Parathyroid adenoma (tissue), 2 donors: ENCODE data around the gene ITGB3.

Experiments
- H2AFZ ChIP-seq: fragments of 300-600 bp; sonication (generic); one replicate; pipeline ENCODE4 v1.7.0; 2017; ENCODE audit warnings: antibody characterized with exemption, mild to moderate bottlenecking
- H3K27ac ChIP-seq: fragments of 300-600 bp; sonication (generic); one replicate; pipeline ENCODE4 v1.7.0; 2017
- H3K27me3 ChIP-seq: fragments of 300-600 bp; sonication (generic); one replicate; pipeline ENCODE4 v1.7.0; 2017; ENCODE audit warnings: low read length; ENCODE audit not compliant: control insufficient read depth, insufficient read depth
- H3K36me3 ChIP-seq: fragments of 300-600 bp; sonication (generic); one replicate; pipeline ENCODE4 v1.7.0; 2017; ENCODE audit warnings: low read length; ENCODE audit not compliant: control insufficient read depth, insufficient read depth
- H3K4me1 ChIP-seq: fragments of 300-600 bp; sonication (generic); one replicate; pipeline ENCODE4 v1.7.0; 2017; ENCODE audit warnings: control low read depth
- H3K4me2 ChIP-seq: fragments of 300-600 bp; sonication (generic); one replicate; pipeline ENCODE4 v1.7.0; 2017; ENCODE audit warnings: low read length
- H3K4me3 ChIP-seq: fragments of 300-600 bp; sonication (generic); one replicate; pipeline ENCODE4 v1.7.0; 2017; ENCODE audit warnings: low read depth, low read length
- H3K79me2 ChIP-seq: fragments of 300-600 bp; sonication (generic); one replicate; pipeline ENCODE4 v1.7.0; 2017; ENCODE audit warnings: control low read depth
- H3K9ac ChIP-seq: fragments of 300-600 bp; sonication (generic); one replicate; pipeline ENCODE4 v1.7.0; 2017; ENCODE audit warnings: mild to moderate bottlenecking
- H3K9me3 ChIP-seq: fragments of 300-600 bp; sonication (generic); one replicate; pipeline ENCODE4 v1.7.0; 2017; ENCODE audit warnings: low read length; ENCODE audit not compliant: control insufficient read depth
- CTCF ChIP-seq: fragments of 300-600 bp; sonication (generic); IDR thresholded peaks from one replicate; pipeline ENCODE4 v1.7.0; 2017; ENCODE audit warnings: antibody characterized with exemption, mild to moderate bottlenecking
- donor health status: primary hyperparathyroidism.

Gene ITGB3

GRCh38 chr17:47237841-47238240 is 15.8 kb upstream of the ITGB3 start:
- Histone ChIP-seq H3K4me1 (peaks cover 20% of the 10 kb centered on the region), H3K4me3 (no peak overlapping the region), H3K9me3 (no peaks in the 10 kb centered on the region), H3K4me2 (no peak overlapping the region), H3K9ac (no peak overlapping the region), H3K27me3 (no peaks in the 10 kb centered on the region), H3K27ac (no peak overlapping the region), H2AFZ (no peak overlapping the region), H3K36me3 (no peaks in the 10 kb centered on the region), H3K79me2 (no peaks in the 10 kb centered on the region)
- TF ChIP-seq CTCF = no peak

GRCh38 chr17:47238321-47239010 is 15.2 kb upstream of the ITGB3 start:
- Histone ChIP-seq H3K9me3 (no peaks in the 10 kb centered on the region), H2AFZ (no peak overlapping the region), H3K4me3 (no peak overlapping the region), H3K4me1 (peaks cover 16% of the 10 kb centered on the region), H3K4me2 (no peak overlapping the region), H3K36me3 (no peaks in the 10 kb centered on the region), H3K27me3 (no peaks in the 10 kb centered on the region), H3K9ac (no peak overlapping the region), H3K27ac (no peak overlapping the region), H3K79me2 (no peaks in the 10 kb centered on the region)
- TF ChIP-seq CTCF = no peak

- Histone ChIP-seq H3K27ac (peak overlapping the region; percentile 71), H3K4me2 (no peak overlapping the region), H3K27me3 (no peaks in the 10 kb centered on the region), H3K79me2 (no peaks in the 10 kb centered on the region), H3K36me3 (no peaks in the 10 kb centered on the region), H3K9ac (no peak overlapping the region), H2AFZ (peak overlapping the region; percentile 72), H3K4me3 (no peak overlapping the region), H3K4me1 (peaks cover 16% of the 10 kb centered on the region), H3K9me3 (no peaks in the 10 kb centered on the region)
- no peak for TF ChIP-seq CTCF
These were observed 14.0 kb upstream of the ITGB3 start for GRCh38 chr17:47239619-47239966.

GRCh38 chr17:47239967-47240651 is 13.5 kb upstream of the ITGB3 start:
- H3K4me2 ChIP-seq = no peak overlapping the region
- H3K27me3 ChIP-seq = no peaks in the 10 kb centered on the region
- H3K4me3 ChIP-seq = no peak overlapping the region
- no peak for TF ChIP-seq CTCF
- peaks cover 16% of the 10 kb centered on the region for H3K4me1 ChIP-seq
- H3K9ac ChIP-seq = no peak overlapping the region
- H3K9me3 ChIP-seq = no peaks in the 10 kb centered on the region
- no peaks in the 10 kb centered on the region for H3K79me2 ChIP-seq
- H3K36me3 ChIP-seq = no peaks in the 10 kb centered on the region
- H2AFZ ChIP-seq = peak overlapping the region; percentile 72
- peak overlapping the region; percentile 71 for H3K27ac ChIP-seq

- H3K27ac ChIP-seq = peak overlapping the region; percentile 71
These were observed 12.8 kb upstream of the ITGB3 start for GRCh38 chr17:47240806-47241205.

More at GRCh38 chr17:47240806-47241205, 12.8 kb upstream of the ITGB3 start:
- Histone ChIP-seq H3K9me3 (no peaks in the 10 kb centered on the region), H2AFZ (no peak overlapping the region), H3K4me2 (no peak overlapping the region), H3K4me3 (no peak overlapping the region), H3K9ac (no peak overlapping the region), H3K27me3 (no peaks in the 10 kb centered on the region), H3K4me1 (peaks cover 16% of the 10 kb centered on the region), H3K36me3 (no peaks in the 10 kb centered on the region), H3K79me2 (no peaks in the 10 kb centered on the region)
- no peak for TF ChIP-seq CTCF
